HepG2 (cell line): ENCODE data around the gene SMARCA4. TPM values are rescaled to one million over a fixed set of nuclear protein-coding genes. Genes with fewer than 3 reads are reported as not detected.

Experiments used
- ELF3 ChIP-seq: IDR thresholded peaks from 2 replicates; pipeline ENCODE4 v1.6.1; 2016; ENCODE audit warnings: missing genetic modification reagents, missing compliant biosample characterization
- FIP1L1 ChIP-seq: fragments of 200-400 bp; formaldehyde crosslinking; IDR thresholded peaks from 2 replicates; pipeline ENCODE4 v1.6.1; 2018; ENCODE audit warnings: low read depth, mild to moderate bottlenecking, low read length, moderate library complexity, borderline replicate concordance; ENCODE audit not compliant: insufficient read depth
- HNRNPK ChIP-seq: fragments of 200-400 bp; formaldehyde crosslinking; IDR thresholded peaks from 2 replicates; pipeline ENCODE4 v1.6.1; 2018; ENCODE audit warnings: low read length, low read depth, moderate library complexity, mild to moderate bottlenecking; ENCODE audit not compliant: poor library complexity, severe bottlenecking
- KDM1A ChIP-seq: IDR thresholded peaks from 2 replicates; pipeline ENCODE4 v1.6.1; 2016; ENCODE audit warnings: missing compliant biosample characterization
- KDM2A ChIP-seq: sonication (generic); formaldehyde crosslinking; IDR thresholded peaks from 2 replicates; pipeline ENCODE4 v1.4.0; 2020; ENCODE audit warnings: low read depth, missing genetic modification reagents, borderline replicate concordance
- KDM3A ChIP-seq: IDR thresholded peaks from 2 replicates; pipeline ENCODE4 v1.6.1; 2018; ENCODE audit warnings: low read depth, missing compliant biosample characterization
- KLF9 ChIP-seq: IDR thresholded peaks from 2 replicates; pipeline ENCODE4 v1.6.1; 2016; ENCODE audit warnings: low read depth
- MTF1 ChIP-seq: sonication (generic); formaldehyde crosslinking; IDR thresholded peaks from 2 replicates; pipeline ENCODE4 v1.5.0; 2020; ENCODE audit warnings: missing genetic modification reagents
- NCOA2 ChIP-seq: sonication (generic); formaldehyde crosslinking; IDR thresholded peaks from 2 replicates; pipeline ENCODE4 v1.8.0; 2022; ENCODE audit warnings: inconsistent platforms
- NFE2L2 ChIP-seq: fragments of 150-350 bp; IDR thresholded peaks from 2 replicates; pipeline ENCODE4 v1.6.1; 2014; ENCODE audit warnings: low read length
- SIX1 ChIP-seq: sonication (generic); formaldehyde crosslinking; IDR thresholded peaks from 2 replicates; pipeline ENCODE4 v1.4.0; 2020; ENCODE audit warnings: missing genetic modification reagents, borderline replicate concordance
- TBP ChIP-seq: sonication (generic); formaldehyde crosslinking; IDR thresholded peaks from 2 replicates; pipeline ENCODE4 v1.5.0; 2020; ENCODE audit warnings: missing genetic modification reagents
- YEATS2 ChIP-seq: sonication (generic); formaldehyde crosslinking; IDR thresholded peaks from 2 replicates; pipeline ENCODE4 v1.4.0; 2020; ENCODE audit warnings: missing genetic modification reagents, borderline replicate concordance
- ZFP36L2 ChIP-seq: sonication (generic); formaldehyde crosslinking; IDR thresholded peaks from 2 replicates; pipeline ENCODE4 v1.4.0; 2020; ENCODE audit warnings: missing genetic modification reagents
- ZNF101 ChIP-seq: sonication (generic); formaldehyde crosslinking; IDR thresholded peaks from 2 replicates; pipeline ENCODE4 v1.4.0; 2020; ENCODE audit warnings: mild to moderate bottlenecking, low read depth, missing genetic modification reagents, borderline replicate concordance
- ZNF709 ChIP-seq: sonication (generic); formaldehyde crosslinking; IDR thresholded peaks from 2 replicates; pipeline ENCODE4 v1.5.0; 2020; ENCODE audit warnings: mild to moderate bottlenecking, missing genetic modification reagents
- ZNF790 ChIP-seq: sonication (generic); formaldehyde crosslinking; IDR thresholded peaks from 2 replicates; pipeline ENCODE4 v1.8.0; 2022; ENCODE audit warnings: missing genetic modification reagents, mild to moderate bottlenecking, borderline replicate concordance
- ZNF792 ChIP-seq: IDR thresholded peaks from 2 replicates; pipeline ENCODE4 v1.6.1; 2016
- ZSCAN12 ChIP-seq: sonication (generic); formaldehyde crosslinking; IDR thresholded peaks from 2 replicates; pipeline ENCODE4 v1.9.0; 2021; ENCODE audit warnings: mild to moderate bottlenecking, missing genetic modification reagents
- polyA plus RNA-seq, 8 experiments: library from polyadenylated mRNA; depleted of rRNA in 3 of 8; stranded (reverse) in 7 of 8; unstranded in 1 of 8; fragments of >200 nt; fragmentation: Illumina TruSeq in 4 of 8; extraction: Trizol in 4 of 8; gene quantifications; 2 replicates each; pipeline versions ENCODE4 v1.2.1 to v1.2.3, GENCODE V29; 2011 to 2016; ENCODE audit warnings: low read depth in 4 of 8, missing spikeins in 1 of 8, mixed read lengths in 1 of 8; ENCODE audit not compliant: insufficient read depth in 1 of 8
- total RNA-seq, 5 experiments: library from RNA; depleted of rRNA; stranded (reverse); fragments of >200 nt; fragmentation: Illumina TruSeq; extraction: Trizol; gene quantifications; 2 replicates each; pipeline ENCODE4 v1.2.3, GENCODE V29; 2016; ENCODE audit warnings: low read depth in 1 of 5
- TF ChIP-seq, protein P1 (sequence below): sonication (generic); formaldehyde crosslinking; IDR thresholded peaks from 2 replicates; pipeline ENCODE4 v1.4.0; 2020; ENCODE audit warnings: mild to moderate bottlenecking, missing genetic modification reagents, borderline replicate concordance
- TF ChIP-seq, protein P2 (sequence below): sonication (generic); formaldehyde crosslinking; IDR thresholded peaks from 2 replicates; pipeline ENCODE4 v1.4.0; 2020; ENCODE audit warnings: mild to moderate bottlenecking, missing genetic modification reagents
- TF ChIP-seq, protein P3 (sequence below): sonication (generic); formaldehyde crosslinking; IDR thresholded peaks from 2 replicates; pipeline ENCODE4 v1.5.1; 2020; ENCODE audit warnings: missing genetic modification reagents, mild to moderate bottlenecking, borderline replicate concordance
- TF ChIP-seq, protein P4 (sequence below): sonication (generic); formaldehyde crosslinking; conservative IDR thresholded peaks from 2 replicates; pipeline ENCODE4 v1.4.0; 2020; ENCODE audit warnings: missing genetic modification reagents

Gene SMARCA4
- total and polyA plus RNA-seq, 2 of the 13 experiments (the other 11 are each of a cell fraction or from before 2014, with no cell fraction given) = 25.4 to 45.9 TPM

DNA sequence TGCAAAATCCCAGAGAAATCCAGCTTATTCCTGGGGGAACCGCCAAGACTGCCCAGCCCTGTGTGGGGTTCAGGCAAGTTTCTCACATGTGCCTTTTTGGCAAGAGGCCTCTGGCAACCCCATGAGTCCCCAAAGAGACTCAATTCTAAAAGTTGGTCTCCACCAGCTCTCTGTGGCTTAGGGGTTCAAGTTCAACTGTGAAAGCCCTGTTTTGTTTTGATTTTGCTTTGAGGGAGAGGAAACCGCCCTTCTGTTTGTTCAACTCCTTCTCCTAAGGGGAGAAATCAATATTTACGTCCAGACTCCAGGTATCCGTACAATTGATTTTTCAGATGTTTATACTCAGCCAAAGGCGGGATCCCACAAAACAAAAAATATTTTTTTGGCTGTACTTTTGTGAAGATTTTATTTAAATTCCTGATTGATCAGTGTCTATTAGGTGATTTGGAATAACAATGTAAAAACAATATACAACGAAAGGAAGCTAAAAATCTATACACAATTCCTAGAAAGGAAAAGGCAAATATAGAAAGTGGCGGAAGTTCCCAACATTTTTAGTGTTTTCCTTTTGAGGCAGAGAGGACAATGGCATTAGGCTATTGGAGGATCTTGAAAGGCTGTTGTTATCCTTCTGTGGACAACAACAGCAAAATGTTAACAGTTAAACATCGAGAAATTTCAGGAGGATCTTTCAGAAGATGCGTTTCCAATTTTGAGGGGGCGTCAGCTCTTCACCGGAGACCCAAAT lies 127.8 kb downstream of the SMARCA4 start (continued):
- TF ChIP-seq, protein P1, sequence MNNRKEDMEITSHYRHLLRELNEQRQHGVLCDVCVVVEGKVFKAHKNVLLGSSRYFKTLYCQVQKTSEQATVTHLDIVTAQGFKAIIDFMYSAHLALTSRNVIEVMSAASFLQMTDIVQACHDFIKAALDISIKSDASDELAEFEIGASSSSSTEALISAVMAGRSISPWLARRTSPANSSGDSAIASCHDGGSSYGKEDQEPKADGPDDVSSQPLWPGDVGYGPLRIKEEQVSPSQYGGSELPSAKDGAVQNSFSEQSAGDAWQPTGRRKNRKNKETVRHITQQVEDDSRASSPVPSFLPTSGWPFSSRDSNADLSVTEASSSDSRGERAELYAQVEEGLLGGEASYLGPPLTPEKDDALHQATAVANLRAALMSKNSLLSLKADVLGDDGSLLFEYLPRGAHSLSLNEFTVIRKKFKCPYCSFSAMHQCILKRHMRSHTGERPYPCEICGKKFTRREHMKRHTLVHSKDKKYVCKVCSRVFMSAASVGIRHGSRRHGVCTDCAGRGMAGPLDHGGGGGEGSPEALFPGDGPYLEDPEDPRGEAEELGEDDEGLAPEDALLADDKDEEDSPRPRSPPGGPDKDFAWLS (CRISPR knock-in tag) = no peak
- TF ChIP-seq, protein P2, sequence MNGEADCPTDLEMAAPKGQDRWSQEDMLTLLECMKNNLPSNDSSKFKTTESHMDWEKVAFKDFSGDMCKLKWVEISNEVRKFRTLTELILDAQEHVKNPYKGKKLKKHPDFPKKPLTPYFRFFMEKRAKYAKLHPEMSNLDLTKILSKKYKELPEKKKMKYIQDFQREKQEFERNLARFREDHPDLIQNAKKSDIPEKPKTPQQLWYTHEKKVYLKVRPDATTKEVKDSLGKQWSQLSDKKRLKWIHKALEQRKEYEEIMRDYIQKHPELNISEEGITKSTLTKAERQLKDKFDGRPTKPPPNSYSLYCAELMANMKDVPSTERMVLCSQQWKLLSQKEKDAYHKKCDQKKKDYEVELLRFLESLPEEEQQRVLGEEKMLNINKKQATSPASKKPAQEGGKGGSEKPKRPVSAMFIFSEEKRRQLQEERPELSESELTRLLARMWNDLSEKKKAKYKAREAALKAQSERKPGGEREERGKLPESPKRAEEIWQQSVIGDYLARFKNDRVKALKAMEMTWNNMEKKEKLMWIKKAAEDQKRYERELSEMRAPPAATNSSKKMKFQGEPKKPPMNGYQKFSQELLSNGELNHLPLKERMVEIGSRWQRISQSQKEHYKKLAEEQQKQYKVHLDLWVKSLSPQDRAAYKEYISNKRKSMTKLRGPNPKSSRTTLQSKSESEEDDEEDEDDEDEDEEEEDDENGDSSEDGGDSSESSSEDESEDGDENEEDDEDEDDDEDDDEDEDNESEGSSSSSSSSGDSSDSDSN (CRISPR knock-in tag) = no peak
- TF ChIP-seq ZFP36L2 (CRISPR knock-in tag) (no peak), KDM1A (CRISPR knock-in tag) (no peak), YEATS2 (CRISPR knock-in tag) (peak; percentile 18; the same call in 1 of the 2 replicates), ZNF790 (CRISPR knock-in tag) (no peak), ELF3 (peak; percentile 73), KDM3A (CRISPR knock-in tag) (no peak), KLF9 (CRISPR knock-in tag) (no peak), FIP1L1 (no peak), TBP (CRISPR knock-in tag) (no peak), HNRNPK (no peak), ZNF792 (no peak), ZNF709 (CRISPR knock-in tag) (no peak), ZNF101 (no peak), MTF1 (CRISPR knock-in tag) (no peak), NFE2L2 (no peak), NCOA2 (peak; percentile 66), ZSCAN12 (no peak), KDM2A (CRISPR knock-in tag) (no peak), SIX1 (CRISPR knock-in tag) (no peak; the same call in 1 of the 2 replicates)
- TF ChIP-seq, protein P3, sequence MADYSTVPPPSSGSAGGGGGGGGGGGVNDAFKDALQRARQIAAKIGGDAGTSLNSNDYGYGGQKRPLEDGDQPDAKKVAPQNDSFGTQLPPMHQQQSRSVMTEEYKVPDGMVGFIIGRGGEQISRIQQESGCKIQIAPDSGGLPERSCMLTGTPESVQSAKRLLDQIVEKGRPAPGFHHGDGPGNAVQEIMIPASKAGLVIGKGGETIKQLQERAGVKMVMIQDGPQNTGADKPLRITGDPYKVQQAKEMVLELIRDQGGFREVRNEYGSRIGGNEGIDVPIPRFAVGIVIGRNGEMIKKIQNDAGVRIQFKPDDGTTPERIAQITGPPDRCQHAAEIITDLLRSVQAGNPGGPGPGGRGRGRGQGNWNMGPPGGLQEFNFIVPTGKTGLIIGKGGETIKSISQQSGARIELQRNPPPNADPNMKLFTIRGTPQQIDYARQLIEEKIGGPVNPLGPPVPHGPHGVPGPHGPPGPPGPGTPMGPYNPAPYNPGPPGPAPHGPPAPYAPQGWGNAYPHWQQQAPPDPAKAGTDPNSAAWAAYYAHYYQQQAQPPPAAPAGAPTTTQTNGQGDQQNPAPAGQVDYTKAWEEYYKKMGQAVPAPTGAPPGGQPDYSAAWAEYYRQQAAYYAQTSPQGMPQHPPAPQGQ (CRISPR knock-in tag) = no peak
- TF ChIP-seq, protein P4, sequence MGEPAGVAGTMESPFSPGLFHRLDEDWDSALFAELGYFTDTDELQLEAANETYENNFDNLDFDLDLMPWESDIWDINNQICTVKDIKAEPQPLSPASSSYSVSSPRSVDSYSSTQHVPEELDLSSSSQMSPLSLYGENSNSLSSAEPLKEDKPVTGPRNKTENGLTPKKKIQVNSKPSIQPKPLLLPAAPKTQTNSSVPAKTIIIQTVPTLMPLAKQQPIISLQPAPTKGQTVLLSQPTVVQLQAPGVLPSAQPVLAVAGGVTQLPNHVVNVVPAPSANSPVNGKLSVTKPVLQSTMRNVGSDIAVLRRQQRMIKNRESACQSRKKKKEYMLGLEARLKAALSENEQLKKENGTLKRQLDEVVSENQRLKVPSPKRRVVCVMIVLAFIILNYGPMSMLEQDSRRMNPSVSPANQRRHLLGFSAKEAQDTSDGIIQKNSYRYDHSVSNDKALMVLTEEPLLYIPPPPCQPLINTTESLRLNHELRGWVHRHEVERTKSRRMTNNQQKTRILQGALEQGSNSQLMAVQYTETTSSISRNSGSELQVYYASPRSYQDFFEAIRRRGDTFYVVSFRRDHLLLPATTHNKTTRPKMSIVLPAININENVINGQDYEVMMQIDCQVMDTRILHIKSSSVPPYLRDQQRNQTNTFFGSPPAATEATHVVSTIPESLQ (CRISPR knock-in tag) = no peak
